ENCODE data around the gene A4GALT. TPM values are rescaled to one million over a fixed set of nuclear protein-coding genes. Genes with fewer than 3 reads are reported as not detected.

Gene A4GALT
- total and polyA plus RNA-seq, 8 donors: 2.7 to 13.2 (median 4.7) TPM

- 79 to 80% methylated on average over 8 of the region's 8 CpGs for WGBS, 2 donors
- Histone ChIP-seq H3K36me3 (no peaks in the 10 kb centered on the region), H3K4me3 (no peak overlapping the region), H3K9me3 (no peaks in the 10 kb centered on the region), H3K27ac (no peak overlapping the region), H3K27me3 (no peaks in the 10 kb centered on the region), H3K4me1 (peaks cover 0 to 4% (median 0%) of the 10 kb centered on the region in 3 donors)
- intact Hi-C loops (cut with DNase I): no loop called here
- no peak for TF ChIP-seq CTCF (IDR thresholded peaks at IDR 0.05)
- DNase-seq (no peak), ATAC-seq (no peak), FAIRE-seq (no peak)
These were observed 19.0 kb downstream of the A4GALT start for GRCh38 chr22:42701694-42702093.

- H3K9me3 ChIP-seq: no peaks in the 10 kb centered on the region
- H3K27ac ChIP-seq: no peak overlapping the region
- 69 to 73% methylated on average over 6 of the region's 6 CpGs for WGBS, 2 donors
- ATAC-seq (no peak), DNase-seq (no peak), FAIRE-seq (no peak)
- peaks cover 0 to 4% (median 0%) of the 10 kb centered on the region in 3 donors for H3K4me1 ChIP-seq
- H3K4me3 ChIP-seq: no peak overlapping the region
- no peaks in the 10 kb centered on the region for H3K27me3 ChIP-seq
- H3K36me3 ChIP-seq: no peaks in the 10 kb centered on the region
- TF ChIP-seq CTCF (IDR thresholded peaks at IDR 0.05): no peak
- intact Hi-C loops (cut with DNase I): no loop called here
These were observed 19.8 kb downstream of the A4GALT start for GRCh38 chr22:42700901-42701300.

GRCh38 chr22:42700355-42700754 is 20.3 kb downstream of the A4GALT start:
- 65 to 89% methylated on average over 8 of the region's 8 CpGs for WGBS, 2 donors
- no peak for DNase-seq

GRCh38 chr22:42699976-42700352 is 20.7 kb downstream of the A4GALT start:
- intact Hi-C loops (cut with DNase I): no loop called here
- no peaks in the 10 kb centered on the region for H3K9me3 ChIP-seq
- ATAC-seq (no peak), DNase-seq (no peak), FAIRE-seq (no peak)
- no peak overlapping the region for H3K4me3 ChIP-seq
- peaks cover 0 to 4% (median 0%) of the 10 kb centered on the region in 3 donors for H3K4me1 ChIP-seq
- H3K36me3 ChIP-seq: no peaks in the 10 kb centered on the region
- TF ChIP-seq CTCF (IDR thresholded peaks at IDR 0.05): no peak
- H3K27ac ChIP-seq: no peak overlapping the region
- 79 to 82% methylated on average over 10 to 12 of the region's 12 CpGs for WGBS, 2 donors
- no peaks in the 10 kb centered on the region for H3K27me3 ChIP-seq

More at GRCh38 chr22:42700355-42700754, 20.3 kb downstream of the A4GALT start:
- Histone ChIP-seq H3K4me3 (no peak overlapping the region), H3K9me3 (no peaks in the 10 kb centered on the region), H3K4me1 (peaks cover 0 to 4% (median 0%) of the 10 kb centered on the region in 3 donors), H3K27me3 (no peaks in the 10 kb centered on the region), H3K36me3 (no peaks in the 10 kb centered on the region), H3K27ac (no peak overlapping the region)
- no peak for TF ChIP-seq CTCF (IDR thresholded peaks at IDR 0.05)
- FAIRE-seq: no peak
- intact Hi-C loops (cut with DNase I): no loop called here
- ATAC-seq: no peak

- H3K27ac ChIP-seq: no peak overlapping the region
- ATAC-seq (no peak), DNase-seq (no peak), FAIRE-seq (no peak)
- H3K4me1 ChIP-seq: peaks cover 0 to 4% (median 0%) of the 10 kb centered on the region in 3 donors
- H3K36me3 ChIP-seq: no peaks in the 10 kb centered on the region
- no peak overlapping the region for H3K4me3 ChIP-seq
- intact Hi-C loops (cut with DNase I): no loop called here
- WGBS, 2 donors: 77 to 81% methylated on average over 17 of the region's 17 CpGs
- TF ChIP-seq CTCF (IDR thresholded peaks at IDR 0.05): no peak
- H3K27me3 ChIP-seq: no peaks in the 10 kb centered on the region
- no peaks in the 10 kb centered on the region for H3K9me3 ChIP-seq
These were observed 21.2 kb downstream of the A4GALT start for GRCh38 chr22:42699281-42699975.

Measured in pancreas (tissue), 10 donors.